HG03571 (cell line): Measurements from ENCODE around the gene SYCN.
"Not testable (repeated sequence)": the region's sequence is repeated elsewhere in the genome, so short reads cannot be mapped to it uniquely, and the experiment has no call there.

Experiments used
- ATAC-seq: cut with Tn5 transposase; IDR thresholded peaks from one replicate; pipeline ENCODE4 v1.9.1; 2021; ENCODE audit not compliant: unreplicated experiment

Gene SYCN, protein sequence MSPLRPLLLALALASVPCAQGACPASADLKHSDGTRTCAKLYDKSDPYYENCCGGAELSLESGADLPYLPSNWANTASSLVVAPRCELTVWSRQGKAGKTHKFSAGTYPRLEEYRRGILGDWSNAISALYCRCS

DNA sequence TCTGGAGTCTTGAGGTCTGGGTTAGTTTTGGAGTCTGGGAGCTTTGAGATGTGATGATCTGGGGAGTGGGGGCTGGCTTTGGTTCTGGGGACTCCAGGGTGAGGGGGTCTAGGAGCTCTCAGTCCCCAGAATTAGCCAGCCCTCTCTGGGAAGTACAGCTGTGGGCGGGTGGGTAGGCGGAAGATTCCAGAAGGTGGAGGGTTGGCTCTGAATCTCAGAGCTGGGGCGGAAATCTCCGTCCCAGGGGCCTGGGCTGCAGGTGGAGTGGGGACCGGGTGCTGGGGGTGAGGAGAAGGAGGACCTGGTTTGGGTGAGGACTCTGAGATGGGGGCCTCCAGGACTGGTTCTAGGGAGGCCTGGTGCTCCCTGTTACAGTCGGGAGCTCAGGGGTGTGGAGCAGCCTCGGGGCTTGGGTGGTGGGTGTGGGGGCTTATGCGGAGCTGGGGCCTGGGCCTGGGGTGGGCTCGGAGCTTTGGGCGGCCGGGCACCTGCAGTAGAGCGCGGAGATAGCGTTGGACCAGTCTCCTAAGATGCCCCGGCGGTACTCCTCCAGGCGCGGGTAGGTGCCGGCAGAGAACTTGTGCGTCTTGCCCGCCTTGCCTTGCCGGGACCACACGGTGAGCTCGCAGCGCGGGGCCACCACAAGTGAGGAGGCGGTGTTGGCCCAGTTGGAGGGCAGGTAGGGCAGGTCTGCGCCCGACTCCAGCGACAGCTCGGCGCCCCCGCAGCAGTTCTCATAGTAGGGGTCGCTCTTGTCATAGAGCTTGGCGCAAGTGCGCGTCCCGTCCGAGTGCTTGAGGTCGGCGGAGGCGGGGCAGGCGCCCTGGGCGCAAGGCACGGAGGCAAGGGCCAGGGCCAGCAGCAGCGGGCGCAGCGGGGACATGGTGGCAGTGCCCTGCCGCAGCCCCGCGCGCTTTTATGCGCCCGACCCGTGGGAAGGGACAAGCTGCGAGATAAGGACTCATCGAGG lies at the start of gene SYCN:
Gene SYCN (minus strand): TSS at position 892 of the 970 bp plus-strand sequence. CDS start 9 bp downstream, at position 883.
- ATAC-seq = no peak

DNA sequence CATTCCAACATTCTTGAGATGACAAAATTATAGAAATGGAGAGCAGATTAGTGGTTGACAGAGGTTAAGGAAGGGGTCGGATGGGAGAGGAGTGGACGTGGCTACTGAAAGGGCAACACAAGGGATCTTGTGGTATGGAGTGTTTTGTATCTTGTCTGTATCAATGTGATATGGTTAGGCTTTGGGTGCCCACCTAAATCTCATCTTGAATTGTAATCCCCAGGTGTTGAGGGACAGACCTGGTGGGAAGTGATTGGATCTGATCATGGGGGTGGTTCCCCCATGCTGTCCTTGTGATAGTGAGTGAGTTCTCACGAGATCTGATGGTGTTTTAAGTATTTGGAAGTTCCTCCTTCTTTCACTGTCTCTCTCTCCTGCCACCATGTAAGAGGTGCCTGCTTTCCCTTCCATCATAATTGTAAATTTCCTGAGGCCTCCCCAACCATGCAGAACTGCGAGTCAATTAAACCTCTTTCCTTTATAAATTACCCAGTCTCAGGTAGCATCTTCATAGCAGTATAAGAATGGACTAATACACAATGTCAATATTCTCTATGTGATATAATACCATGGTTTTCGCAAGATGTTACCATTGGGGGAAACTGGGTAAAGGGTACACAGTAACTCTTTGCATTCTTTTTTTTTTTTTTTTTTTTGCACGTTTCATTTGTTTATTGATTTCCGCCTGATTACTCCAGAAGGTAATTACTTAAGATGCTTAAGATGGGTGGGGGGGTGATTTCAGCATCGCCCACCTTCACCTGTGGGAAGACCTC lies 49.5 kb upstream of the SYCN start:
- ATAC-seq = no peak

DNA sequence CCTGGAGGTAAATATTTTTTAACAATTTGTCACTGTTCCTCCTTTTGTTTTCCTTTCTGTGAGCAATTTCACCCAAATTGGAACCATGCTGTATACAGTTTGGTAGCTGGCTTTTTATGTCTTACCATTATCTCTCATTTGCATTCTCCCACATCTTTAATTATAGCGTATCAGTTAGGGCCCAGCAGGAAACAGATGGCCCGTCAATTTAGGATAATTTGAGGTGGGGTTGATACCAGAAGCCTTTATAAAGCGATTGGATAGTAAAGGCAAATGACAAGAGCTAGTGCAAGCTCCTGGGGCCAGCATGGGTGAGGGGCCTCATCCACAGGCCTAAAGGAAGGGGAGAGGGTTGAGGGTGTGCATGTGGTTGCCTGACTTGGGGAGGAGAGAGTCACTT lies 48.4 kb upstream of the SYCN start:
- no peak for ATAC-seq

DNA sequence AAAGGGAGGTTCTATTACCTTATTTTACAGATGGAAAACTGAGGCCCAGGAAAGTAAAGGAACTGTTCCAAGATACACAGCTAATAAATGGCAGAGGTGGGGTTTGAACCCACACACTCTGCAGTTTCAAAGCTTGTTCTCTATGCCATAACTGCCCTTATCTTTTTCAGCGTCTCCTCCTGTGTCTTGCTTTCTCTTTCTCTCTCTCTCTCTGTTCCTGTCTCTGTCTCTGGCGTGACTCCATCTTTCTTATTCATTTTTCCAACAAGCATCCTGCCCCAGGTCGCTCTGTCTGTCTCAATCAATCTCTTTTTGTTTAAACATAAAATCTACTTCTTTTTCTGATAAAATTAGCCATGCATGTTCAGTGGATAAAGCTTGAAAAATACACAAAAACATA lies 47.8 kb upstream of the SYCN start:
- ATAC-seq = no peak

DNA sequence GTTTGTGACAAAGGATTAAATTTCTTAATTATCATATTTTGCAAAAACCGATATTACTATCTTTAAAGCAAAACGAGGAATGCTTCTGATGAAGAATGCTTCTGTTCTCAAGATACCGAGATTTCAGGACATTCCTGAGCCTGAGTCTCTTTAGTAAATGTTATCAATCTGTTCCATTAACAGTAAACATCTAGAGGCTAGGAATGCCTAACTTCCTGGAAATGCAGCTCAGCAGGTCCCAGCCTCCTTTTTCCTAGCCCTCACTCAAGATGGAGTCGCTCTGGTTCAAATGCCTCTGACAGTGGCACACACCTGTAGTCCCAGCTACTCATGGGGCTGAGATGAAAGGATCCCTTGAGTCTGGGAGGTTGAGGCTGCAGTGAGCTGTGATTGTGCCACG lies 47.0 kb upstream of the SYCN start:
- no peak for ATAC-seq

DNA sequence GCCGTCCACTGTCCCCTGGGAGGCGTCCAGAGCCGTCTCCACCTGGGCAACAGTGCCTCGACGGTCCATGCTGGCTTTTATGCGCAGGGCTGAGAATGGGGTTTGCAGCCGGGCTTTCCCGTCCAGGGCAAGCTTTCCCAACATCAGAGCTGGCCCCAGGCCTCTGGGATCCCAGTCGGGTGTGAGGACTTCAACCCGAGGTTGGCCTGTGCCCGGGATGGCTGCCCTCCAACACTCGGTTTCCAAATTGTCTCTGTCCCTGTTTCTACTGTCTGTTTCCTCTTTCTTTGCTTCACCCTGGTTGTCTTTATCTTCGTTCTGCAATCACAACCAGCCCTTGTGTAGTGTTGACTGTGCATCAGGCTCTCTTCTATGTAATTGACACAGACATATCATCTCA lies 44.7 kb upstream of the SYCN start, which contains the start of gene IFNL4:
Gene IFNL4 (minus strand): TSS at position 51 of the 400 bp plus-strand sequence.
- no peak for ATAC-seq

DNA sequence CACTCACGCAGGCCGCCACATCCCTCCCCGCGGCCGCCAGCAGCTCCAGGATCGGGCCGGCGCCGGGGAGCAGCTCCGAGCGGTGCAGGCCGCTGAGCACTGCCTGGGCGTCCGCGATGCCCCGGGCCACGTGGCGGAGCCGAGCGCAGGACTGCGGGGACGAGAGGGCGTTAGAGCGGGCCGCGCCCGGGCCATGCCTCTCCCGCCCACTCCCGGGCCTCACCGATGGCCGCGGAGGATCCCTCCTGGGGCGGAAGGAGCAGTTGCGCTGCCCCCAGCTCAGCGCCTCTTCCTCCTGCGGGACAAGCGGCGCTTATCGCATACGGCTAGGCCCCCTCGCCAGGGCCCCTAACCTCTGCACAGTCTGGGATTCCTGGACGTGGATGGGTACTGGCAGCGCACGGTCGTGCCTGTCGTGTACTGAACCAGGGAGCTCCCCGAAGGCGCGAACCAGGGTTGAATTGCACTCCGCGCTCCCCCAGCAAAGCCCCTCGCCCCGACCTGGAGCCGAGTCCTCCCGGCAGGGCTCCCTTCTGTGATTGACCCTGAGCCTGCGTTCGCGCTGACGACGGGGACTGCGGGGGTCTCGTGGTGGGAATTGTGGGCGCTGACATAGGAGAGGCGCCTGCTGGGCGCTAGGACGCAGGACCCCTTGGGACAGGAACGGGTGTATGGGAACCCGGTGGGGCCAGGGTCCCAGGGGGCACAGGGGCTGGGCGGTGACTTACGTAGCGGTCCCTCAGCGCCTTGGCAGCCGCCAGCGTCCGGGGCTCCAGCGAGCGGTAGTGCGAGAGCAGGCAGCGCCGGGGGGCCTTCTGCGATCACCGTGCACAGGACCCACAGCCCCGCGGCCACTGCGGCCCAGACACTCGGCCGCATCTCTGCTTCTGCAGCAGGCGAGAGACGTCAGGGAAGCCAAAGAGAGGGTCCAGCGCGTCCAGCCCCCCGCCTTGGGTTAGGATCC lies 43.9 kb upstream of the SYCN start:
- ATAC-seq = no peak

DNA sequence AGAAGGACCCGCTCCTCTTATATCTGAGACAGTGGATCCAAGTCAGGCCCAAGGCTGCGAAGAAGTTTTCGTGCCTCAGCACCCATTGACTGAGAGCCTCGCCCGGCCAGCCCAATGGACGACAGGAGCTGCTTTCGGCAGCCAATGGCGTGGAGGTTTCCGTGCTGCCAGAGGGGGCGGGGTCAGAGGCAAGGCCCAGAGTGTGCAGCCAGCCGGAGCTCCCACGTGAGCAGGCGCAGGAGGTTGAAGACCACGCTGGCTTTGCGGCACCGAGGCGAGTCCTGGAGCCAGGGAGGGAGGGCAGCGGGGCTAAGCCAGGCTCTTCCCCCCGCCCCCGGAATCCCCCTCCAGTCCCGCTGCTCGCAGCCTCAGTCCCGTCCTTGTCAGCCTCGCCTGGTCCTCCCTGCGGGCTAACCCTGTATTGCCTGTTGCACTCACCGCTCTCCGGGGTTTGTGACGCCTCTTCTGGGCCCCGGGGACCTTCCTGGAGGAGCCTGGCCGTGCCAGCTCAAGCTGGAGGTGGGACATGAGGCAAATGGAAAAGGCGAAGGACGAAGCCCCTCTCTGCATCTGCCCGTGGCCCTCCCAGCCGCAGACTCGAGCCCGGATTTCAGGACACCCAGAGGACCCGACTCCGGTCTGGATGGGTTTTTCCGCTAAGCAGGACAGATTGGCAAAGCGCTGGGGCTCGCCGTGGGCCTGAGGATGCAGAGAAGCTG lies 43.0 kb upstream of the SYCN start:
- ATAC-seq = no peak

DNA sequence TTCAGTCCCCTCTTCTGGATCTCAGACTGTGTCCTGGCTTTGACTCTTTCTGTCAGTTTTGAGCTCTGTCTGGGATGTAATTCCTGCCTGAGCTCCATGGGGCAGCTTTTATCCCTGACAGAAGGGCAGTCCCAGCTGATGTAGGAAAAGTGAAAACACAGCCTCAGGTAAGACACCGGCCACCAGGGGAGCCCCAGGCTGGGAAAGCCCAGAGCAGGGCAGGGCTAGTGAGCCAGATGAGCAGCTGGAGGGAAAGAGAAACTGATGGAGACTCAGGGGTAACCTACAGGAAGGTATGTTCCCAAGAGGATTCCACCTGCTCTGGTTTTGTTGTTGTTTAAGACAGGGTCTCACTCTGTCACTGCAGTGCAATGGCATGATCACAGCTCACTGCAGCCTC lies 41.1 kb upstream of the SYCN start:
- ATAC-seq = not testable (repeated sequence)

DNA sequence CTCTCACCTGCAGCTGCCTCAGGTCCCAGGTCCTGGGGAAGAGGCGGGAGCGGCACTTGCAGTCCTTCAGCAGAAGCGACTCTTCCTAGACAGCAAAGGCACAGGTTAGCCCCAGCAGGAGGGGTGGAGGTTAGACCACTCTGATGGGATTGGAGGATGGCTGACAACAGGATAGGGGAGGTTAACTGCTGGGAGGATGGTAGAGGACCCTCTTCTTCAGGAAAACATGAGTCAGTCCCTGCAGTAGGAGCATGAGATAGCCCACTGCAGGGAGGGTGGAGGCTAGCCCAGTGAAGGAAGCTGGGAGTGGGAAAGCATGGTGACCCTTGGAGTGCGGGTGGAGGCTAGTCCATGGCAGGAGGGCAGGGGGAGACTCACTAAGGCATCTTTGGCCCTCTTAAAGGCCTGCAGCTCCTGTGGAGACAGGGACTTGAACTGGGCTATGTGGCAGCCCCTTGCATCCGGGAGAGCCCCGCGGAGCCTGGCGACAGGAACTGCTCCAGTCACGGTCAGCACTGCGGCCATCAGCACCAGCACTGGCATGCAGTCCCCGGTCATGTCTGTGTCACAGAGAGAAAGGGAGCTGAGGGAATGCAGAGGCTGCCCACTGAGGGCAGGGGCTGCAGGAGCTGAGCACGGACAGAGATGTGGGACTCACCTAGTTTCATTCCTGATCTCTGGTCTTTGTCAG lies 40.5 kb upstream of the SYCN start, which contains the start of gene IFNL3:
Gene IFNL3 (minus strand): TSS at position 597 of the 691 bp plus-strand sequence. CDS start 39 bp downstream, at position 558.
- ATAC-seq = not testable (repeated sequence)

DNA sequence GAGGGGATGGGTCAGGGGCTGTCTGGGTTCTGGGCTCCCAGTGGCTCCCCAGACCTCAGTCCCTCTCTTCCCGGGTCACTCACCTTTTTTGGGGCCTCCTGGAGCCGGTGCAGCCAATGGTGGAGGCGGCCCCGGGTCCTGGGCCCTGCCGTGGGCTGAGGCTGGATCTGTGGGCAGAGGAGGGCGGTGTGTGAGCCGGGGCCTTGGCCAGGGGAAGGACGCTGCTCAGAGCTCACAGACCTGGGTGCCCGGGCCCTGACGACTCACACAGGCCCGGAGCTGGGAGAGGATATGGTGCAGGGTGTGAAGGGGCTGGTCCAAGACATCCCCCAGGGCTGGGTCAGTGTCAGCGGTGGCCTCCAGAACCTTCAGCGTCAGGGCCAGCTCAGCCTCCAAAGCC lies 39.7 kb upstream of the SYCN start:
- not testable (repeated sequence) for ATAC-seq

DNA sequence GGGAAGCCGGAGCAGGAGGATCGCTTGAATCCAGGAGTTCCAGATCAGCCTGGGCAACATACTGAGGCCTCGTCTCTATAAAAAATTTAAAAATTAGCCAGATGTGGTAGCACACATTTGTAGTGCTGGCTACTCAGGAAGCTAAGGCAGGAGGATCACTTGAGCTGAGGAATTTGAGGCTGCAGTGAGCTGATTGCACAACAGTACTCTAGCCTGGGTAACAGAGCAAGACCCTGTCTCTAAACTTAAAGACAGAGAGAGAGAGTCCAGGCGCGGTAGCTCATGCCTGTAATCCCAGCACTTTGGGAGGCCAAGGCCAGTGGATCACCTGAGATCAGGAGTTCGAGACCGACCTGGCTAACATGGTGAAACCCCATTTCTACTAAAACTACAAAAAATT lies 36.4 kb upstream of the SYCN start:
- ATAC-seq = no peak

DNA sequence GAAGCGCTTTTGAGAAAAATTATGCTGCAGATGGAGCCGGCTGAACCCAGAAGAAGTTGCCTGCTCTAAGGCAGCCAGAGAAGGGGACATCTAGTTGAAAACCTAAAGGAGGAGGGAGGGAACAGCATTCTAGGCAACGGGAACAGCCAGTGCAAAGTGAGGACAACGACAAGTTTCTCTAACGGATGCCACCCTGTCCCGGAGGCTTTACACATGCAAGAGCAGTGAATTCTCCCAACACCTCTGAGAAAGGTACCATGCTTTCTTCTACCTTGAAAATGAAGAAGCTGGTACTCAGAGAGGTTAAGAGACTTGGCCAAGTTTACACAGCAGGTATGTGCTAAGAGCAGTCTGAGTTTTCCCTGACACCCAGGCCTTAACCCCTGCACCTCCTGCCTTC lies 34.9 kb upstream of the SYCN start:
- no peak for ATAC-seq

DNA sequence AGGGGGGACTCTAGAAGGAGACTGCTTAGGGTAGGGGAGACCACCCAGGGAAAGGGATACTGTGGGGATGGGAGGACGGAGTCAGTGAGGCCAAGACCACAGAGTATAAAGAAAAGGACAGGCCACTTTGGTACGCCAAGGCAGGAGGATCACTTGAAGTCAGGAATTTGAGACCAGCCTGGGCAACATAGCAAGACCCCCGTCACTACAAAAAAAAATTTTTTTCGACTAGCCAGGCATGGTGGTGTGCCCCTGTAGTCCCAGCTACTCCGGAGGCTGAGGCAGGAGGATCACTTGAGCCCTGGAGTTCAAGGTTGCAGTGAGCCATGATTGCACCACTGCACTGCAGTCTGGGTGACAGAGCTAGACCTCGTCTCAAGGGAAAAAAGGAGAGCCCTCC lies 34.1 kb upstream of the SYCN start:
- ATAC-seq = no peak

DNA sequence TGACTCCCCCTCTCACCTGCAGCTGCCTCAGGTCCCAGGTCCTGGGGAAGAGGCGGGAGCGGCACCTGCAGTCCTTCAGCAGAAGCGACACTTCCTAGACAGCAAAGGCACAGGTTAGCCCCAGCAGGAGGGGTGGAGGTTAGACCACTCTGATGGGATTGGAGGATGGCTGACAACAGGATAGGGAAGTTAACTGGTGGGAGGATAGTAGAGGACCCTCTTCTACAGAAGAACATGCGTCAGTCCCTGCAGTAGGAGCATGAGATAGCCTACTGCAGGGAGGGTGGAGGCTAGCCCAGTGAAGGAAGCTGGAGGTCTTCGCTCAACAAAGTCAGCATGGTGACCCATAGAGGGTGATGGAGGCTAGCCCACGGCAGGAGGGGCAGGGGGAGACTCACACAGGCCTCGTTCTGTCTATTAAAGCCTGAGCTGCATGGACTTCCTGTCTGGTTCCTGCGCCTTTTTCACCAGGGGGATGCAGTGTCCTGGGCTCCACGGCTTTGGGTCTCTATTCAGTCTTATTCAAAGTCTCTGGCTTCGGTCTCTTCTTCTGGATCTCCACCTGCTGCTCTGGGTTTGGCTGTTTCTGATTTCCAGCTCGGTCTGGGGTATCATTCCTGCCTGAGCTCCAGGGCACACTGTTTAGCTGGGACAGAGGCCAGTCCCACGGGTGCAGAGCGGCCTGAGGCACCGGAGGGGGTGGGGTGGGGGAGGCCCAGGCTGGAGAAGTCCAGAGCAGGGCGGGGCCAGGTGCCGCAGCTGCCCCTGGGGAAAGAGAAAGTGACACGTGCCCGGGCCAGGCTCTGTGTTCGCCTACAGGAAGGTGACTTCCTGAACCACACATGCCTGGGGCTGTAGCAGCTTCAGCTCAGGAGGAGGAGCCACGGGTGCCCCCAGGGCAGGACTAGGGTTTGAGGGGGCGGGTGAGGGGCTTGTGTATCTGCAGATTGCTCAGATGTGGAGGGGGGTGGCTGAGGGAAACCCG lies 33.4 kb upstream of the SYCN start:
- no peak for ATAC-seq

DNA sequence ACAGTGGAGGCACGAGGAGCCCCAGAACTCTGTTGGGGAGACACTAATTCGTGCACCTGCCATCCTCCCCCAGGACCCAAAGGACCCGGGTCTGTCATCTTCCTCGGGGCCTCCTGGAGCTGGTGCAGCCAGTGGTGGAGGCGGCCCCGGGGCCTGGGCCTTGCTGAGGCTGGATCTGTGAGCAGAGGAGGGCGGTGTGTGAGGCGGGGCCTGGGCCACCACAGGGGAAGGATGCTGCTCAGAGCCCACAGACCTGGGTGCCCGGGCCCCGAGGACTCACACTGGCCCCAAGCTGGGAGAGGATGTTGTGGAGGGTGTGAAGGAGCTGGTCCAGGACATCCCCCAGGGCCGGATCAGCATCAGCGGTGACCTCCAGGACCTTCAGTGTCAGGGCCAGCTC lies 32.5 kb upstream of the SYCN start:
- ATAC-seq = no peak

DNA sequence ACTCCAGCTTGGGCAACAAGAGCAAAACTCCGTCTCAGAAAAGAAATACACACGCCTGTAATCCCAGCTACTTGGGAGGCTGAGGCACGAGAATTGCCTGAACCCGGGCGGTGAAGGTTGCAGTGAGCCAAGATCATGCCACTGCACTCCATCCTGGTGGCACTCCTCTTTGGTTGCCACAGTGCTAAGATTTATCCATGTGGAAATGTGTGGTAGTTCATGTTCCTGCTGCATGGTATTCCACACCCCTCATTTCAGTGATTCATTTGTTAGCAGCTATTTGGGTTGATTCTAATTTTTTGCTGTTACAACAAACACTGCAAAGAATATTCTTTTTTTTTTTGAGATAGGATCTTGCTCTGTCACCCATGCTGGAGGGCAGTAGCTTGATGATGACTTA lies 28.6 kb upstream of the SYCN start:
- ATAC-seq = no peak
